Measurements from ENCODE around the gene CEP162. TPM values are rescaled to one million over a fixed set of nuclear protein-coding genes. Genes with fewer than 3 reads are reported as not detected.

The CEP162 gene
- total RNA-seq, 4 donors from 2014 or later = 2.0 to 9.6 (median 6.4) TPM

DNA sequence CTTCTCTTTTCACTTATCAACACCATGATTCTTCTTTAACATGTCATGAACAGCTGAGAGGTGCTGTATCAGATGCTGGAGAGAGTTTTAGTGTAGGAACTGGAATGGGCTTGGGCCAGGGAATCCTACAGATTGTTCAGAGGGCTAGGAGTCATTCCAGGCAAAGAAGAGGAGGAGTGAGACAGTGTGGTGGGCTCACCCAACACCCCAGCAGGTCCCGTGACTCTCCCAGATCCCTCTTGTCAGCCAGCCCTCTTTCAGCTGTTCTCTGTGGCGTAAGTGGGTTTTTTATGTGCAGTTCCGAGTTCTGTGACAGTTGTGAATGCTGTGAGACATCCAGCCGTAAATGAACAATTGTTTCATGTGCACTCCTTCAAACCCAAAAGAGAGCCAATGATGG lies 31.4 kb upstream of the CEP162 start:
- TF ChIP-seq EP300 (IDR thresholded peaks at IDR 0.05) (no peak), CTCF (IDR thresholded peaks at IDR 0.05) (no peak), POLR2AphosphoS5 (IDR thresholded peaks at IDR 0.05) (no peak), POLR2A (IDR thresholded peaks at IDR 0.05) (no peak)
- Histone ChIP-seq H3K4me1 (no peaks in the 10 kb centered on the region), H3K4me3 (peak overlapping the region; percentile 6), H3K36me3 (no peaks in the 10 kb centered on the region), H3K9me3 (no peaks in the 10 kb centered on the region), H3K27me3 (no peaks in the 10 kb centered on the region), H3K27ac (no peak overlapping the region)
- WGBS = 76% methylated on average over 4 of the region's 4 CpGs
- DNase-seq (ENCODE audit: low spot score in 2 of 2) = no peak

GRCh38 chr6:84258268-84258667 lies 30.8 kb upstream of the CEP162 start:
- no peak for DNase-seq (ENCODE audit: low spot score in 2 of 2)
- Histone ChIP-seq H3K9me3 (no peaks in the 10 kb centered on the region), H3K4me3 (peak overlapping the region; percentile 6), H3K27me3 (no peaks in the 10 kb centered on the region), H3K36me3 (no peaks in the 10 kb centered on the region), H3K4me1 (no peaks in the 10 kb centered on the region), H3K27ac (no peak overlapping the region)
- TF ChIP-seq CTCF (IDR thresholded peaks at IDR 0.05) (no peak), POLR2AphosphoS5 (IDR thresholded peaks at IDR 0.05) (no peak), POLR2A (IDR thresholded peaks at IDR 0.05) (no peak), EP300 (IDR thresholded peaks at IDR 0.05) (no peak)
- 45% methylated on average over 2 of the region's 2 CpGs for WGBS

GRCh38 chr6:84255641-84256040 lies 28.2 kb upstream of the CEP162 start:
- TF ChIP-seq POLR2A (IDR thresholded peaks at IDR 0.05) (no peak), CTCF (IDR thresholded peaks at IDR 0.05) (no peak), POLR2AphosphoS5 (IDR thresholded peaks at IDR 0.05) (no peak), EP300 (IDR thresholded peaks at IDR 0.05) (no peak)
- DNase-seq (ENCODE audit: low spot score in 2 of 2) = no peak
- H3K27ac ChIP-seq = no peak overlapping the region
- H3K36me3 ChIP-seq = no peaks in the 10 kb centered on the region
- H3K27me3 ChIP-seq = no peaks in the 10 kb centered on the region
- no peaks in the 10 kb centered on the region for H3K4me1 ChIP-seq
- H3K9me3 ChIP-seq = no peaks in the 10 kb centered on the region
- no peak overlapping the region for H3K4me3 ChIP-seq

GRCh38 chr6:84253380-84253779 lies 25.9 kb upstream of the CEP162 start:
- TF ChIP-seq EP300 (IDR thresholded peaks at IDR 0.05) (no peak), POLR2AphosphoS5 (IDR thresholded peaks at IDR 0.05) (no peak), CTCF (IDR thresholded peaks at IDR 0.05) (no peak), POLR2A (IDR thresholded peaks at IDR 0.05) (no peak)
- Histone ChIP-seq H3K27me3 (no peaks in the 10 kb centered on the region), H3K27ac (no peak overlapping the region), H3K4me3 (no peak overlapping the region), H3K9me3 (no peaks in the 10 kb centered on the region), H3K36me3 (no peaks in the 10 kb centered on the region), H3K4me1 (no peaks in the 10 kb centered on the region)
- DNase-seq (ENCODE audit: low spot score in 2 of 2) = no peak
- 94% methylated on average over 3 of the region's 3 CpGs for WGBS

DNA sequence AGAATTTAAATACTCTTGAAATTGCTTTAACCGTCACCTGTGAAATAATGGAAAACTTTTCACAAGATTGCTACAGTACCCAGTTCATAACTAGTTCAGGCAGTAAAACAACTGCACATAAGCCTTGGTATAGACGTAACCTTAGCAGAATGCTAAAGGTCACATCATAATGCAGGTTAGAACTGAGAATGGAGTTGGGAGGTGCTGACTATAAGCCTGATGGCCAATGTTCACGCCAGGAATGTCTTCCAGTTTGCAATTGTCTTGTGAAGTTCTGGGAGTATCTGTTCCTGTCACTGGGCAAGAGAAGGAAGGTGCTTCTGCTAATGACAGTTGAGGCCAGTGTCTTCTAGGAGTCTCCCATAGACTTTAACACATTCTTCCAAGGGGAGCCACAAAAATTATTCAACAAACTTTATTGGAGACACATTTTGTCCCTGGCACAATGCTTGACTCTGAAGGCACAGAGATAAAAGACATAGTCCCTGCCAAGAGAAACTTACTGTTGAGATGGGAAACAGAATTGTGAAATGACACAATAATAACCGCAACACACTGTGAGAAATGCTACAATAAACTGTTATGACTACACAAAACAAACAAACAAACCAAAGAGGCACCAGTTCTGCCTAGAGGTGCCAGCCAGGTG lies 24.6 kb upstream of the CEP162 start:
- DNase-seq (ENCODE audit: low spot score in 2 of 2) = no peak
- no peaks in the 10 kb centered on the region for H3K27me3 ChIP-seq
- WGBS = 88% methylated on average over 4 of the region's 4 CpGs

More for the DNA sequence above, 24.6 kb upstream of the CEP162 start:
- no peaks in the 10 kb centered on the region for H3K9me3 ChIP-seq
- H3K4me3 ChIP-seq = no peak overlapping the region
- no peak overlapping the region for H3K27ac ChIP-seq
- H3K36me3 ChIP-seq = no peaks in the 10 kb centered on the region
- H3K4me1 ChIP-seq = no peaks in the 10 kb centered on the region
- TF ChIP-seq EP300 (IDR thresholded peaks at IDR 0.05) (no peak), POLR2A (IDR thresholded peaks at IDR 0.05) (no peak), POLR2AphosphoS5 (IDR thresholded peaks at IDR 0.05) (no peak), CTCF (IDR thresholded peaks at IDR 0.05) (no peak)
